ENCODE results near the gene C14orf93.
"Not testable (repeated sequence)": the region's sequence is repeated elsewhere in the genome, so short reads cannot be mapped to it uniquely, and the experiment has no call there.

The C14orf93 gene

DNA sequence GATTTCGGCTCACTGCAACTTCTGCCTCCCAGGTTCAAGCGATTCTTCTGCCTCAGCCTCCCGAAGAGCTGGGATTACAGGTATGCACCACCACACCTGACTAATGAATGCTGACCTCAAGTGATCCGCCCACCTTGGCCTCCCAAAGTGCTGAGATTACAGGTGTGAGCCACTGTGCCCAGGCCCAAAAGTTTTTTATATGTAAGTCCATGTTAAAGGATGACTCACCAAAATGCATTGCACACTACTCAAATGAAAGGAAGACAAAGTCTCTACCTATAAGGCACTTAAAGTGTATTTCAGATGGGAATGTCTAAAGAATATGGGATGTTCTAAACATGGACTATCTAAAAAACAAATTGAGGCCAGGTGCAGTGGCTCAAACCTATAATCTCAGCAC, 5.7 kb downstream of the C14orf93 start:
- H3K36me3 ChIP-seq (ENCODE audit: control insufficient read depth in 4 of 4, insufficient read depth in 4 of 4, low read length in 3 of 4); H3K27ac ChIP-seq (ENCODE audit: insufficient read depth in 1 of 2, low read depth in 1 of 2, low read length in 2 of 2, poor library complexity in 1 of 2, severe bottlenecking in 2 of 2); DNase-seq; H3K9me3 ChIP-seq (ENCODE audit: control extremely low read depth in 1 of 5, control insufficient read depth in 4 of 5, insufficient read depth in 2 of 5, low read depth in 1 of 5, low read length in 4 of 5); H3K4me3 ChIP-seq (ENCODE audit: control insufficient read depth in 1 of 7, extremely low read depth in 1 of 7, insufficient read depth in 4 of 7, low read depth in 2 of 7, low read length in 6 of 7); H3K27me3 ChIP-seq (replicated peaks in 2 of 5; ENCODE audit: control insufficient read depth in 4 of 5, insufficient read depth in 5 of 5, low read length in 4 of 5); POLR2A ChIA-PET: not testable (repeated sequence)
- 100% methylated on average over 3 of the region's 4 CpGs for WGBS (ENCODE audit: insufficient coverage)
- H3K4me1 ChIP-seq (ENCODE audit: control extremely low read depth in 1 of 4, control insufficient read depth in 4 of 4, insufficient read depth in 4 of 4, low read length in 3 of 4): peaks cover 8 to 30% (median 24%) of the 10 kb centered on the region in 4 experiments
- CTCF ChIA-PET: interaction anchor here (0.6 to 34.1 kb wide), 2 partner anchors 9 to 48 kb away, joined by 3 to 933 read pairs; partner anchors contain the start of genes CDH24 and PSMB11

DNA sequence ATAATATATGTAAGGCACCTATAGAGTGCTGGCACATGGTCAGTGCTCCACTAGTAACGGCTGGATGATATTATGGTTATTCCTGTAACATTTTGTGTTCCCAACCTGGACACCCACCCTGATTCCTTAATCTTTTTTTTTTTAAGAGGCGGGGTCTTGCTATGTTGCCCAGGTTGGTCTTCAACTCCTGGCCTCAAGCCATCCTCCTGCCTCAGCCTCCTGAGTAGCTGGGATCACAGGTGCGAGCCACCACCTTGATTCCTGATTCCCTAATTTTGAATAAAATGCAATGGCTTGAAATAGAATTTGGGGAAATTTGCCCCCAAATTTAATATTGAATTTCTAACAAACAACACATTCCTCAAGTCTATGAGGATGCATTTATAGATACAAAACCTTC, 7.4 kb downstream of the C14orf93 start:
- H3K36me3 ChIP-seq (ENCODE audit: control insufficient read depth in 4 of 4, insufficient read depth in 4 of 4, low read length in 3 of 4): peaks cover 0 to 6% (median 0%) of the 10 kb centered on the region in 4 experiments
- H3K9me3 ChIP-seq (ENCODE audit: control extremely low read depth in 1 of 5, control insufficient read depth in 4 of 5, insufficient read depth in 2 of 5, low read depth in 1 of 5, low read length in 4 of 5): no peaks in the 10 kb centered on the region
- ChIA-PET POLR2A (no interaction called here), CTCF (interaction anchor here (1.6 to 34.1 kb wide), 3 partner anchors 9 to 50 kb away, joined by 4 to 933 read pairs (median 7); partner anchors contain the start of genes CDH24 and PSMB11)
- H3K4me1 ChIP-seq (ENCODE audit: control extremely low read depth in 1 of 4, control insufficient read depth in 4 of 4, insufficient read depth in 4 of 4, low read length in 3 of 4): peaks cover 8 to 17% (median 14%) of the 10 kb centered on the region in 4 experiments
- no peaks in the 10 kb centered on the region for H3K27me3 ChIP-seq (replicated peaks in 2 of 5; ENCODE audit: control insufficient read depth in 4 of 5, insufficient read depth in 5 of 5, low read length in 4 of 5)
- no peak overlapping the region for H3K27ac ChIP-seq (ENCODE audit: insufficient read depth in 1 of 2, low read depth in 1 of 2, low read length in 2 of 2, poor library complexity in 1 of 2, severe bottlenecking in 2 of 2)
- no peak overlapping the region for H3K4me3 ChIP-seq (ENCODE audit: control insufficient read depth in 1 of 7, extremely low read depth in 1 of 7, insufficient read depth in 4 of 7, low read depth in 2 of 7, low read length in 6 of 7)
- DNase-seq: no peak
- 89% methylated on average over 1 of the region's 3 CpGs for WGBS (ENCODE audit: insufficient coverage)

DNA sequence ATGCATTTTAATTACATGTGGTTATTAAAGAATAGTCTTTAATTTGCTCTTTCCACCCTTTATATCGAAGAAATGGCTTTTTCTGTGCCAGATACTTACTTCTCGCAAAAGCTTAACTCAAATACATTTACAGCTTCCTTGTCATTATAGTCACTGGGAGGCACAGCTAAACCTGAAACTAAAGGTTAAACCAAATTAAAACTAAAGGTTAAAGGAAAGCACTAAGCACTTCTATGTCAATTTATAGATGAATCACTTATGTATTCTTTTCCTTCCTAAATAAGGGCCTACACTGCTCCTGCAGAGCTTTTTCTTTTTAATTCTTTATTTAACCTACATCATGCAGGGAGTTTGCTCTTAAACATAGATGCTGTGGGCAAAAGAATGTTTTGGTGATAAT, 9.1 kb downstream of the C14orf93 start:
- no peaks in the 10 kb centered on the region for H3K27me3 ChIP-seq (replicated peaks in 2 of 5; ENCODE audit: control insufficient read depth in 4 of 5, insufficient read depth in 5 of 5, low read length in 4 of 5)
- POLR2A ChIA-PET: no interaction called here
- no peaks in the 10 kb centered on the region for H3K9me3 ChIP-seq (ENCODE audit: control extremely low read depth in 1 of 5, control insufficient read depth in 4 of 5, insufficient read depth in 2 of 5, low read depth in 1 of 5, low read length in 4 of 5)

DNA sequence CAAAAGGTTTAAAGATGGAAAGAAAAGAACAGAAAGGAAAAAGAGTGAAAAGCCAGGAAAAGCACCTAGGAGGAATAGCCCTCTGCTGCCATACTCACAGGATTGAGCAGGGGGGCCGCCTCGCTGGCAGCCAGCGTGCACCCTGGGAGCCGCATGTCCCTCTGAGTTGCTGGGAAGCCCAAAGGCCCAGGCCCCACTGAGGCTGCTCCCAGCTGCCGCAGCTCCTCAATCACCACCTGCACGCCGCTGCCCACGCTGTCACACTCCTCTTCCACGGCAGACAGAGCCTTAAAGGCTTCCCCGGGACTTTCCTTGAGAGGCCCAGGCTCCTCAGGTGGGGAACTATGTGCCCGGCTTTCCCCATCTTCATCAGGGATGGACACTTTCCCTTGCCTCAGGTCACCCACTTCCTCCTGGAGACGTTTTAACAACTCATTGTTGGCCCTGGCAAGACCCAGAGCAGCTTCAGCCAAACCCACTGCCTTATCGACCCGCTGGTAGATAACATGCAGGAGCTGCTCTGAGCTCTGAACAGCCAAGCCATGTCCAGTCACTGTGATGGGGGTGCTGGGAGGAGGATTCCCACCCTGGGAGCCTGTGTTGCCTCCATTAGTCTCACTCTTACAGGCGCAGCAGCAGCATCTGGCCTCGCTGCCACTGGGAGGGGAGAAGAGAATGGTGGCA, 11.5 kb downstream of the C14orf93 start:
- H3K9me3 ChIP-seq (ENCODE audit: control extremely low read depth in 1 of 5, control insufficient read depth in 4 of 5, insufficient read depth in 2 of 5, low read depth in 1 of 5, low read length in 4 of 5): no peaks in the 10 kb centered on the region
- no peak overlapping the region for H3K4me3 ChIP-seq (ENCODE audit: control insufficient read depth in 1 of 7, extremely low read depth in 1 of 7, insufficient read depth in 4 of 7, low read depth in 2 of 7, low read length in 6 of 7)
- POLR2A ChIA-PET: interaction anchor here (1.1 kb wide), 1 partner anchor 37 kb away, joined by 3 read pairs; no protein-coding TSS in a partner anchor
- CTCF ChIA-PET: interaction anchor here (1.1 to 34.1 kb wide), 4 partner anchors 8 to 54 kb away, joined by 3 to 933 read pairs (median 61); partner anchors contain the start of genes AJUBA, CDH24 and PSMB11
- 98% methylated on average over 14 of the region's 16 CpGs for WGBS (ENCODE audit: insufficient coverage)
- peaks cover 0 to 4% (median under 1%) of the 10 kb centered on the region in 4 experiments for H3K4me1 ChIP-seq (ENCODE audit: control extremely low read depth in 1 of 4, control insufficient read depth in 4 of 4, insufficient read depth in 4 of 4, low read length in 3 of 4)
- peaks cover 0 to 10% (median 3%) of the 10 kb centered on the region in 4 experiments for H3K36me3 ChIP-seq (ENCODE audit: control insufficient read depth in 4 of 4, insufficient read depth in 4 of 4, low read length in 3 of 4)
- H3K27ac ChIP-seq (ENCODE audit: insufficient read depth in 1 of 2, low read depth in 1 of 2, low read length in 2 of 2, poor library complexity in 1 of 2, severe bottlenecking in 2 of 2): no peak overlapping the region
- no peaks in the 10 kb centered on the region for H3K27me3 ChIP-seq (replicated peaks in 2 of 5; ENCODE audit: control insufficient read depth in 4 of 5, insufficient read depth in 5 of 5, low read length in 4 of 5)
- DNase-seq: no peak

More for the DNA sequence above, 9.1 kb downstream of the C14orf93 start:
- peaks cover 0 to 7% (median 4%) of the 10 kb centered on the region in 4 experiments for H3K4me1 ChIP-seq (ENCODE audit: control extremely low read depth in 1 of 4, control insufficient read depth in 4 of 4, insufficient read depth in 4 of 4, low read length in 3 of 4)
- no CpG with 5 or more reads among the region's 2 CpGs for whole genome bisulfite sequencing (ENCODE audit: insufficient coverage)
- DNase-seq: no peak
- CTCF ChIA-PET: interaction anchor here (0.6 to 34.1 kb wide), 9 partner anchors 9 to 267 kb away, joined by 3 to 933 read pairs (median 3); partner anchors contain the start of genes AJUBA, CDH24 and PSMB11
- peaks cover 0 to 6% (median 2%) of the 10 kb centered on the region in 4 experiments for H3K36me3 ChIP-seq (ENCODE audit: control insufficient read depth in 4 of 4, insufficient read depth in 4 of 4, low read length in 3 of 4)
- no peak overlapping the region for H3K4me3 ChIP-seq (ENCODE audit: control insufficient read depth in 1 of 7, extremely low read depth in 1 of 7, insufficient read depth in 4 of 7, low read depth in 2 of 7, low read length in 6 of 7)
- H3K27ac ChIP-seq (ENCODE audit: insufficient read depth in 1 of 2, low read depth in 1 of 2, low read length in 2 of 2, poor library complexity in 1 of 2, severe bottlenecking in 2 of 2): no peak overlapping the region

DNA sequence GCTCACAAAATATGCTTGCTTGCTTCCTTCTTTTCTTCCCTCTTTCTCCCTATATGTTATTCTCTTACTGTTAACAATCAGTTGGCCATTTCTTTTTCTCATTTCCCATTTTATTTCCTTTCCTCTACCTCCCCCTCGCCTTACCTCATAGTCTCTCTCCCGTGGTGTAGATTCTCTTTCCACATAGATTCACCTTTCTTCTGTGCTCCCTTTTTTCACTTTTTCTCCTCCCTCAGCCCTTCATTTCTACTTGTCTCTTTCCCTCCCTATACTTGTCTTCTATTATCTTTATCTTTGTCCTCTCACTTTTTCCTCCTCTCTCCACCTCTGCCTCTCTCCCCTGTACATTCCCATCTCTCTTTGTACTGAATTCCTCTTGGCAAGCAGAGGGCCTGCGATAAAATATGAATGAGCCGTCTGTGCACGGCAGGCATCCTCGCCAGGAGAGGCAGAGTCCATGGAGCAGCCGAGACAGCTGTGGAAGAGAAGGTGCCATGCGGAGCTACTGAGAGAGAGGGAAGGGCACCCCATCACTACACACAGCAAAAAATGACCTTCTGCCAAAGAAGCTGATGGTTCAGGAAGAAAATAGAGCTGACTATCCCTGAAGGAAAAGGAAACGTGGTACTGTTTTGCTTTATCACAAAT, 12.1 kb downstream of the C14orf93 start:
- ChIA-PET CTCF (interaction anchor here (1.1 to 34.1 kb wide), 4 partner anchors 9 to 55 kb away, joined by 3 to 933 read pairs (median 61); partner anchors contain the start of genes AJUBA, CDH24 and PSMB11), POLR2A (interaction anchor here (1.1 kb wide), 1 partner anchor 38 kb away, joined by 3 read pairs; no protein-coding TSS in a partner anchor)
- Histone ChIP-seq H3K27ac (ENCODE audit: insufficient read depth in 1 of 2, low read depth in 1 of 2, low read length in 2 of 2, poor library complexity in 1 of 2, severe bottlenecking in 2 of 2) (no peak overlapping the region), H3K4me3 (ENCODE audit: control insufficient read depth in 1 of 7, extremely low read depth in 1 of 7, insufficient read depth in 4 of 7, low read depth in 2 of 7, low read length in 6 of 7) (no peak overlapping the region), H3K9me3 (ENCODE audit: control extremely low read depth in 1 of 5, control insufficient read depth in 4 of 5, insufficient read depth in 2 of 5, low read depth in 1 of 5, low read length in 4 of 5) (no peaks in the 10 kb centered on the region), H3K36me3 (ENCODE audit: control insufficient read depth in 4 of 4, insufficient read depth in 4 of 4, low read length in 3 of 4) (peaks cover 0 to 10% (median 5%) of the 10 kb centered on the region in 4 experiments), H3K27me3 (replicated peaks in 2 of 5; ENCODE audit: control insufficient read depth in 4 of 5, insufficient read depth in 5 of 5, low read length in 4 of 5) (no peaks in the 10 kb centered on the region), H3K4me1 (ENCODE audit: control extremely low read depth in 1 of 4, control insufficient read depth in 4 of 4, insufficient read depth in 4 of 4, low read length in 3 of 4) (peaks cover 0 to 4% (median under 1%) of the 10 kb centered on the region in 4 experiments)
- DNase-seq: no peak
- WGBS (ENCODE audit: insufficient coverage): 69% methylated on average over 2 of the region's 9 CpGs

DNA sequence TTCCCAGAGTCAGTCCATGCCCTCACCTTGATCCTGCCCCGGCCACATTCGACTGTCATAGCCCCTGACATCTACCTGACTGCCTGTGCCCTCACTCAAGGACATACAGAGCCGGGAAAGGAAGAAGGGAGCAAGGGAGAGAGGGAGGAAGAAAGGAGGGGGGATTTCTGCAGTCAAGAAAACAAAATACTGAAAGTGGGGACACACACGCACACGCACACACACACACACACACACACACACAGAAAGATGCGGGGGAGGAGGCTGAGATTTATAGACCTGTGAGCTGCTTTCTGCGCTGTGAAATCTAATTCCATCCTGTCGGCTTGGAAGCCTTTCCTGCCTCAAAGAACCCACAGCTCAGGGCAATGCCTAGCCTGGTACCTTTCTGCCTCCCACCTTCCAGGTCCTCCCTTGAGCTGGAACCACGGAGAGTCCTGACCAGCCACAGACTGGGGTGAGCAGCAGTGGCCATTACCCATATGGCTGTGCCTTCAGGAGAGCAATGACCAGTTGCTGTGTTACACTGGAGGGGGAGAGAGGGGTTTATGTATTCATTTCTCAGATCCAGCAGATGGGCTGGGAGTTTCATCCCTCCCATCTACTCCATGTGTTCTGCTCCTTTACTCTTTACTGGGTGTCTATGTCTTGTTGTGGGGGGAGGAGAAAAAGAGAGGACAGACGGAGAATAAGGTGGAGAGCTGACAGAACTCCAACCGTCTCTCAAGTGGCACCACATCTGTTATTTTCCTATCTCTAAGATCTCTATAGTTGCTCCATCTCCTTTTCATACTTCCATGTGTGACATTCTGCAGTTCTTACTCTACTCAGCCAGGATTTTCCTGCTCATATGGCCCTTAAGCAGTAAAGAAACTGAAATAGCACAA, 12.9 kb downstream of the C14orf93 start:
- WGBS (ENCODE audit: insufficient coverage): 81% methylated on average over 3 of the region's 11 CpGs
- H3K27ac ChIP-seq (ENCODE audit: insufficient read depth in 1 of 2, low read depth in 1 of 2, low read length in 2 of 2, poor library complexity in 1 of 2, severe bottlenecking in 2 of 2): no peak overlapping the region
- ChIA-PET CTCF (interaction anchor here (1.0 to 34.1 kb wide), 9 partner anchors 11 to 81 kb away, joined by 4 to 933 read pairs (median 27); partner anchors contain the start of genes AJUBA, CDH24 and PSMB11), POLR2A (interaction anchor here (0.5 to 1.5 kb wide), 2 partner anchors 10 to 27 kb away, joined by 4 read pairs; no protein-coding TSS in a partner anchor)
- H3K27me3 ChIP-seq (replicated peaks in 2 of 5; ENCODE audit: control insufficient read depth in 4 of 5, insufficient read depth in 5 of 5, low read length in 4 of 5): no peaks in the 10 kb centered on the region
- H3K4me3 ChIP-seq (ENCODE audit: control insufficient read depth in 1 of 7, extremely low read depth in 1 of 7, insufficient read depth in 4 of 7, low read depth in 2 of 7, low read length in 6 of 7): no peak overlapping the region
- H3K9me3 ChIP-seq (ENCODE audit: control extremely low read depth in 1 of 5, control insufficient read depth in 4 of 5, insufficient read depth in 2 of 5, low read depth in 1 of 5, low read length in 4 of 5): no peaks in the 10 kb centered on the region
- no peak for DNase-seq
- H3K36me3 ChIP-seq (ENCODE audit: control insufficient read depth in 4 of 4, insufficient read depth in 4 of 4, low read length in 3 of 4): peaks cover 0 to 10% (median 5%) of the 10 kb centered on the region in 4 experiments
- peaks cover 0 to 4% (median under 1%) of the 10 kb centered on the region in 4 experiments for H3K4me1 ChIP-seq (ENCODE audit: control extremely low read depth in 1 of 4, control insufficient read depth in 4 of 4, insufficient read depth in 4 of 4, low read length in 3 of 4)

Data from common myeloid progenitor, CD34-positive (primary cell).